IPS-NIHi11 (cell line): ENCODE measurements around the gene HMGB4.

Experiments
- DNase-seq: peaks from one replicate; pipeline ENCODE4 v3.0.0; 2012; ENCODE audit warnings: mixed read lengths, low spot score

HMGB4 gene

DNA sequence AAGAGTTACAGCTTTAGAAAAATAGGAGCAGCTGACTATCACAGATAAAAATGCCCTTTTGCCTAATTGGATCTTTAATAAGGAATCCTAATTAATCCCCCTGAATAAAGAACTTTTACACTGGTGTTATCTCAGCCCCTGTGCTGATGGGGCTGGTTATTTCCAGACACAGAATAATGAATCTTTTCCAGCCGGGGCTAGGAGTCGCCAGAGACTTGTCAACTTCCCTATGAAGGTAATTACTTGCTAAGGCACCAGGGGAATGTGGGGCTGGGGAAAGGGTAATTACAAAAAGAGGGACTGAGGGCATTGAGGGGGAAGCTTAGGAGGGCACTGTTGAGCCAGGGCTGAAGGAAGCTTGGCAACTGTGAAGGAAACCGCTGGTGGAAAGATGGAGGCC lies 34.5 kb downstream of the HMGB4 start:
- DNase-seq = no peak

DNA sequence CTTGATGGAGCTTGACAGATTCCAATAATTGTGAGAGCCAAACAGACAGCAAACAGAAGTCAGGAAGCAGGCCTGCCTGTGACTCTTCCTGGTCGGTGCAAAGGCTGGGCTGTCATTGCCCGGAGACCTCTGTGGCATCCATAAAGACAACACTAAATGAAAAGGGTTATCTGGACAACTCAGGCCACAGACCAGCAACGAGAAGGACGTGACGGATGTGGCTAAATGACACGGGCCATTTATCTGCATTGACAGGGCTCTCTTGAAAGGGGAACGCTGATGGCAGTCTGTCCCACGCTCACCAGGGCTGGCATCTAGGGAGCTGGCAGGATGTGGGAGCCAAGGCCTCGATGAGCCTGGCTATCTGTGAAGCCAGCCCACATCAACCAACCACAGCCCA lies 35.0 kb downstream of the HMGB4 start:
- no peak for DNase-seq

DNA sequence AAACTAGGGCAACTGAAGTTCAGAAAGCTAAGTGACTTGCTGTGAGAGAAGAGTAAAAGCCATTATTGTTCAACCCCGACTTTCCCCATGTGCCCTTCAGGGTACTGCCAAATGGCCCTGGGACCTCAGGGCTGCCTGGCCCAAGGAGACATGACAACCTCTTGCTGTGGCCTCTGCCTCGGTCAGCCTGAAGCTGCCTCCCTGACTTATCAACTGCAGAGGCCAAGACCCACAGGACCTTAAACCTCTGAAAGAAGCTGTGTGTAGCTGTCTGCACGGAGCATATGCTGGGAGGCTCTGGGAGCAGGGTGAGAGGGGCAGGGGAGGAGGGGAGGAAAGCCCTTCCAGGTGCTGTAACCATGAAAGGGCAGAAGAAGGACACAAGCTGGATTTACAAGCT lies 35.9 kb downstream of the HMGB4 start:
- DNase-seq = no peak

DNA sequence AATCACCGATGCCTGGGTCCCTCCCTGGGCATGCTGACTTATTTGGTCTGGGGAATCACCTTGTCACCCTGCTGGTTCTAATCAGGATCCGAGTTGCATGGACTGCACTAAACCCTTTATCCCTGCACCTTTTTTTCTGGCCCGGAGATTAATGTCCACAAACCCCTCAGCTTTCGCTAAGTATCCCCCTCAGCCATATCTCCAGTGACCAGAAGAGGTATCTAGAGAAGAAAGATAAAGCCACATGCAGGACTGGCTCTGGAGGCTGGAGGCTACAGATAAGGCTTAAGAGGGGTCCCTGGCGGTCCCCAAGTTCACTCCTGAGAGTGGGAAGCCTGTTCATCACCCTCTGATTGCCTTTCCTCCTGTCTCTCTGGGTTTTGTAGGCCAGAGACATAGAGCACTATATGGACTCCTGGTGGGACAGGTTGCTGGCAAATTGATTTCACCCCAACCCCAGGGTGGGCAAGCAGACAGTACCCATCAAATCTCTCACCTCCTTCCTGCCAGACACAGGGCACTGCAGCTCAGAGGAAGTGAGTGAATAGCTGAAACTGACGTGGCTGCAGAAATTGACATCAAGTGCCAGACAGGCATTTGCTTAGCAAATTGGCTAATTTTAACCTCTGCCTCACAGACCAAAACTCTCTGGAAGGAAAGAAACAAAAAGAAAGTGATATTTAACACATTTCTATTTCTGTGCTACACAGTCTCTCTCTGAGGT lies 38.8 kb downstream of the HMGB4 start:
- no peak for DNase-seq

DNA sequence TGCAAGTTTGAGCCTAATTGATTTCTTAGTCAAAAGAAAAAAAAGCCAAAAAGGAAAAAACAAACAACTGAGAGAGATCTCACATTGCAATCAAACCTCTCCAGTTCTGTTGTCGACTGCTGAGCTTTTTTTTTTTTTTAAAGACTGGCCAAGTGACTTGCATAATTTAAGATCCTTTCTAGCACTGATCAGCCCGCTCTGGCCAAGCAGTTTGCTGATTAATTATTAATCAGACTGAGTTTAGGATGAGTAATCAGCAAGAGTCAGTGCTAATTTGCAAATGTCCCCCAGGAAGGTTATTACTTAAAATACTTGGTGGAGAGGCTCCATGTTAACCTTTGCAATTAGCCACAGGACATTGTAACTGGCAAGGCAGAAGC lies 39.3 kb downstream of the HMGB4 start:
- no peak for DNase-seq

DNA sequence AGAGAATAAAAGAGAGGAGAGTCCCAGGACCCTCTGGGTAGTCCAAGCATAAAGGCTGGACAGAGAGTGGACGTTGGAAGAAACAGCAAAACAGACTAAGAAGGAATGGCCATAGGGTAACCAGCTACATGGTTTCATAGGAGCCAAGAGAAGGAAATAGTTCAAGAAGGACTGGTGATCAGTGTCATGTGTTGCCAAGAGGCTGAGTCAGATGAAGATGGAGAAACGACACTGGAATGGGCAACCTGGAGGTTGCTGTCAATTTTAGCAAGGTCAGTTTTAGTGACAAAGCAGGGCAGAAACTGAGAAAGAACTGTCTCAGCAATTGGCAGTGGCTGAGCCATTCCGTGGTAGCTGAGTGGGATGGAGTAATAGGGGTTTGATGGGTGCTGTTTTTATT lies 41.4 kb downstream of the HMGB4 start:
- no peak for DNase-seq

DNA sequence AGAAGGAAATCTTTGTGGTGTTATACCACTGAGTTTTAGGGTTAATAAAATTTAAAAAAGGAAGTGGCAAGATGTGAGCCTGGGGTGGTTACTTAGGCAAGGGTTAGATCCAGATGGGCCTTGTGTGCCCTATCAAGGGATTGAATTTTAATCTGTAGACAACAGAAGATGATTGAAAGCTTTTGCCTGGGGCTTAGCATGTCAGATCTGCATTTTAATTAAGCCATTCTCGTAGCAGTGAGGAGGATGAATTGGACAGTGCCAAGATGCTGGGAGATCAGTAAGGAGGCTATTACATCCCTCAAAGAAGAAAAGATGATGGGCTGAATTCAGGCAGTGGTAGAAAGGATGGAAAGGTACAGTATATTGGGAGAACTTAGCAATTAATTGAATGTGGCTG lies 42.3 kb downstream of the HMGB4 start:
- no peak for DNase-seq

DNA sequence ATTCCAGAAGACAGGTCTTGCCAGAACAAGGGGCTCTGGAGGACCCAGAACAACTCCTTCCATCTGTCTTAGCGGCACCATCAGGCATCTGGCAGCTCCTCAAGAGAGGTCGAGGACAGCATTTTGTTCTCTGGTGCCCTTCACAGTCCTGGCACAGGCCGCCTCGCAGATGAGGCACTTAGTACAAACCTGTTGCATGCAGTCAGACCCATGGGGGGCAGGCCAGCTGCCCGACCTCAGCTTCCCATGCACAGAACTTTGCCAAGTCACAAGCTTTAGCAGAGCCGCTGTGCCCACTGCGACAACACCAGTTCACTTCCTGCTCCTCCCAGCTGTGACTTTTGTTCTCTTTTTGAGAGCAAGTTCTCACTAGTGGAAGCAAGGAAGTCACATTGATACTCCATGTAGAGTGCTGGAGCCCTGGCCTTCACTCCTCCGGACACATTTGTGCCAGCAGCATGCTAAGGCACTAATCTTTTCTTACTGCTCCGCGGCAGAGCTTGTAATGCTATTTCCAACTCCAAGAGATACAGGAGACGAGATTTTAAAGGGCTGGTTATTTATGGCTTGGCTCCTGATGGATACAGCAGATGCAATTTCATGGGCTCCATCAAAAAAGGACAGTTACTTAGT lies 44.6 kb downstream of the HMGB4 start:
- no peak for DNase-seq
